K562 (cell line): Measurements from ENCODE around the gene MXRA7. TPM values are rescaled to one million over a fixed set of nuclear protein-coding genes. Genes with fewer than 3 reads are reported as not detected.

Experiments used
- ERF ChIP-seq: fragments of 450-650 bp; formaldehyde crosslinking; IDR thresholded peaks from 2 replicates; pipeline ENCODE4 v1.4.0; 2020; ENCODE audit warnings: mild to moderate bottlenecking, mixed read lengths
- EWSR1 ChIP-seq: fragments of 450-650 bp; IDR thresholded peaks from 2 replicates; pipeline ENCODE4 v1.6.1; 2018; ENCODE audit warnings: borderline replicate concordance, mild to moderate bottlenecking, low read depth, moderate library complexity; ENCODE audit not compliant: partially characterized antibody
- FOXP4 ChIP-seq: sonication (generic); formaldehyde crosslinking; IDR thresholded peaks from 2 replicates; pipeline ENCODE4 v1.8.0; 2022; ENCODE audit warnings: mild to moderate bottlenecking, missing genetic modification reagents, borderline replicate concordance
- GATA2 ChIP-seq: sonication (generic); formaldehyde crosslinking; IDR thresholded peaks from 2 replicates; pipeline ENCODE4 v1.4.0; 2020; ENCODE audit warnings: mild to moderate bottlenecking, missing genetic modification reagents
- HOMEZ ChIP-seq: fragments of 250-450 bp; sonication (Bioruptor Pico); IDR thresholded peaks from 2 replicates; pipeline ENCODE4 v1.4.0; 2020; ENCODE audit warnings: mild to moderate bottlenecking, moderate library complexity
- HSF4 ChIP-seq: fragments of 250-450 bp; sonication (Bioruptor Pico); IDR thresholded peaks from 2 replicates; pipeline ENCODE4 v2.1.2; 2022; ENCODE audit warnings: mild to moderate bottlenecking, moderate library complexity, borderline replicate concordance
- KLF13 ChIP-seq: fragments of 450-650 bp; IDR thresholded peaks from 2 replicates; pipeline ENCODE4 v1.6.1; 2016; ENCODE audit warnings: missing genetic modification characterization, low read depth, mild to moderate bottlenecking, missing compliant biosample characterization, moderate library complexity, borderline replicate concordance
- MCM7 ChIP-seq, 2 experiments: fragments of 450-650 bp; IDR thresholded peaks; 2 replicates each; pipeline ENCODE4 v1.6.1; 2016 to 2018
- MECOM ChIP-seq: fragments of 250-450 bp; sonication (Bioruptor Pico); IDR thresholded peaks from 2 replicates; pipeline ENCODE4 v1.8.0; 2022; ENCODE audit warnings: inconsistent platforms
- PBX2 ChIP-seq, 2 experiments: IDR thresholded peaks in 1 of 2; conservative IDR thresholded peaks in 1 of 2; 2 replicates each; pipeline ENCODE4 v1.6.1; 2016; ENCODE audit warnings: low read depth in 2 of 2, mild to moderate bottlenecking in 1 of 2, missing compliant biosample characterization in 1 of 2, missing genetic modification characterization in 1 of 2, moderate library complexity in 1 of 2
- RB1 ChIP-seq: fragments of 450-650 bp; IDR thresholded peaks from 2 replicates; pipeline ENCODE4 v1.6.1; 2017; ENCODE audit warnings: low read depth, mild to moderate bottlenecking
- SIN3B ChIP-seq: fragments of 450-650 bp; IDR thresholded peaks from 2 replicates; pipeline ENCODE4 v1.6.1; 2017; ENCODE audit warnings: low read depth, mild to moderate bottlenecking, moderate library complexity
- SMARCE1 ChIP-seq: fragments of 450-650 bp; IDR thresholded peaks from 2 replicates; pipeline ENCODE4 v1.7.1; 2016; ENCODE audit warnings: mild to moderate bottlenecking
- ZBTB26 ChIP-seq: fragments of 450-650 bp; formaldehyde crosslinking; IDR thresholded peaks from 2 replicates; pipeline ENCODE4 v1.4.0; 2022; ENCODE audit warnings: missing genetic modification characterization
- ZNF12 ChIP-seq: sonication (generic); formaldehyde crosslinking; IDR thresholded peaks from 2 replicates; pipeline ENCODE4 v1.4.0; 2020; ENCODE audit warnings: mild to moderate bottlenecking, missing genetic modification reagents
- ZNF224 ChIP-seq: sonication (generic); formaldehyde crosslinking; IDR thresholded peaks from 2 replicates; pipeline ENCODE4 v1.8.0; 2022; ENCODE audit warnings: mild to moderate bottlenecking, missing genetic modification reagents
- ZNF3 ChIP-seq: fragments of 250-450 bp; sonication (Bioruptor Pico); IDR thresholded peaks from 2 replicates; pipeline ENCODE4 v1.5.0; 2021; ENCODE audit warnings: mild to moderate bottlenecking, moderate library complexity
- ZNF41 ChIP-seq: fragments of 250-450 bp; sonication (Bioruptor Pico); conservative IDR thresholded peaks from 2 replicates; pipeline ENCODE4 v1.4.0; 2020; ENCODE audit warnings: mild to moderate bottlenecking
- ZNF695 ChIP-seq: fragments of 450-650 bp; formaldehyde crosslinking; IDR thresholded peaks from 2 replicates; pipeline ENCODE4 v1.4.0; 2020; ENCODE audit warnings: mild to moderate bottlenecking, moderate library complexity
- ZNF696 ChIP-seq: fragments of 250-450 bp; sonication (Bioruptor Pico); conservative IDR thresholded peaks from 2 replicates; pipeline ENCODE4 v1.4.0; 2020; ENCODE audit warnings: mild to moderate bottlenecking, moderate library complexity
- polyA plus RNA-seq, 8 experiments: library from polyadenylated mRNA; depleted of rRNA in 4 of 8; stranded (reverse) in 5 of 8; unstranded in 3 of 8; fragments of >200 nt; fragmentation: Nextera tagmentation in 2 of 8; fragmentation: Illumina TruSeq in 1 of 8; extraction: Ambion mirVana in 2 of 8; extraction: Trizol in 1 of 8; gene quantifications; 2 replicates each; pipeline versions ENCODE4 v1.2.1 to v1.2.3, GENCODE V29; 2011 to 2014; ENCODE audit warnings: inconsistent platforms in 1 of 8, missing spikeins in 1 of 8
- total RNA-seq, 7 experiments: library from RNA; depleted of rRNA in 6 of 7; stranded (reverse); fragments of >200 nt in 6 of 7; fragmentation: Illumina TruSeq in 2 of 7; extraction: Trizol in 2 of 7; gene quantifications; 2 replicates each; pipeline versions ENCODE4 v1.2.1 to v1.2.3, GENCODE V29; 2011 to 2021; ENCODE audit warnings: low replicate concordance in 1 of 7

MXRA7 gene
- total and polyA plus RNA-seq, 9 of the 15 experiments (the other 6 are each of a cell fraction or from before 2014, with no cell fraction given) = 2.6 to 38.4 (median 14.3) TPM

GRCh38 chr17:76726776-76727718, 16.3 kb upstream of the MXRA7 start, which contains the start of gene METTL23 (continued):
- TF ChIP-seq ZNF12 (CRISPR knock-in tag) (peak; percentile 57), ZNF696 (CRISPR knock-in tag) (no peak), MCM7 (IDR thresholded peaks at IDR 0.05) (no peak), HOMEZ (CRISPR knock-in tag) (no peak), EWSR1 (no peak), SIN3B (peak; percentile 28; the same call in 1 of the 2 replicates), RB1 (peak; percentile 87), FOXP4 (no peak), ERF (peak; percentile 39; the same call in 1 of the 2 replicates), SMARCE1 (no peak; the same call in 1 of the 2 replicates), ZNF3 (CRISPR knock-in tag) (no peak), ZNF41 (CRISPR knock-in tag) (no peak), ZNF224 (no peak), MECOM (no peak), ZNF695 (CRISPR knock-in tag) (no peak), KLF13 (tag) (no peak), HSF4 (no peak), GATA2 (CRISPR knock-in tag) (peak; percentile 79), ZBTB26 (CRISPR knock-in tag) (no peak), PBX2 (CRISPR knock-in tag; IDR thresholded peaks at IDR 0.05; ENCODE audit: low read depth) (no peak), PBX2 (tag; conservative IDR thresholded peaks at IDR 0.05; ENCODE audit: low read depth) (no peak)
